Measurements from ENCODE around the gene SIT1. TPM values are rescaled to one million over a fixed set of nuclear protein-coding genes. Genes with fewer than 3 reads are reported as not detected.
A peak's percentile ranks its signal among the peaks of the same experiment; 100 is the strongest.

The SIT1 gene
- not detected in 2 replicates for total RNA-seq
- polyA plus RNA-seq, result 0.21 and 0.46 TPM in 2 replicates

- Histone ChIP-seq H3K4me3 (no peak within 1 kb of the TSS), H3K4me1 (ENCODE audit: low read depth) (peaks cover 8% of the 10 kb centered on the region), H3K36me3 (no peaks in the 10 kb centered on the region), H3K27me3 (no peaks in the 10 kb centered on the region), H3K9me3 (ENCODE audit: low read depth) (no peaks in the 10 kb centered on the region), H3K27ac (no peak within 1 kb of the TSS)
- no peak for TF ChIP-seq CTCF (IDR thresholded peaks at IDR 0.05; ENCODE audit: low read depth, low read length)
- no peak for DNase-seq (ENCODE audit: low read depth in 1 of 2, low spot score in 1 of 2)
Observed at GRCh38 chr9:35650341-35651158, at the start of gene SIT1. Gene SIT1 (minus strand): TSS chr9:35650931. CDS start chr9:35650853, 78 bp downstream.

GRCh38 chr9:35700031-35700430 is 49.3 kb upstream of the SIT1 start:
- H3K36me3 ChIP-seq, result peaks cover 76% of the 10 kb centered on the region
- no peak for TF ChIP-seq CTCF (IDR thresholded peaks at IDR 0.05; ENCODE audit: low read depth, low read length)

GRCh38 chr9:35698231-35698630 is 47.5 kb upstream of the SIT1 start:
- H3K4me3 ChIP-seq, result no peak overlapping the region
- H3K9me3 ChIP-seq (ENCODE audit: low read depth), result no peaks in the 10 kb centered on the region
- no peak overlapping the region for H3K27ac ChIP-seq
- no peak for TF ChIP-seq CTCF (IDR thresholded peaks at IDR 0.05; ENCODE audit: low read depth, low read length)
- no peaks in the 10 kb centered on the region for H3K4me1 ChIP-seq (ENCODE audit: low read depth)
- no peaks in the 10 kb centered on the region for H3K27me3 ChIP-seq
- peaks cover 62% of the 10 kb centered on the region for H3K36me3 ChIP-seq
- DNase-seq (ENCODE audit: low read depth in 1 of 2, low spot score in 1 of 2), result no peak

More at GRCh38 chr9:35700031-35700430, 49.3 kb upstream of the SIT1 start:
- H3K4me3 ChIP-seq, result no peak overlapping the region
- no peaks in the 10 kb centered on the region for H3K27me3 ChIP-seq
- DNase-seq (ENCODE audit: low read depth in 1 of 2, low spot score in 1 of 2), result no peak
- H3K4me1 ChIP-seq (ENCODE audit: low read depth), result no peaks in the 10 kb centered on the region
- H3K9me3 ChIP-seq (ENCODE audit: low read depth), result no peaks in the 10 kb centered on the region
- H3K27ac ChIP-seq, result no peak overlapping the region

- no peak for DNase-seq (ENCODE audit: low read depth in 1 of 2, low spot score in 1 of 2)
- Histone ChIP-seq H3K4me1 (ENCODE audit: low read depth) (no peaks in the 10 kb centered on the region), H3K36me3 (peaks cover 55% of the 10 kb centered on the region), H3K4me3 (no peak overlapping the region), H3K27ac (peak overlapping the region; percentile 58), H3K27me3 (no peaks in the 10 kb centered on the region), H3K9me3 (ENCODE audit: low read depth) (no peaks in the 10 kb centered on the region)
- TF ChIP-seq CTCF (IDR thresholded peaks at IDR 0.05; ENCODE audit: low read depth, low read length), result no peak
Observed at GRCh38 chr9:35697486-35697885, 46.8 kb upstream of the SIT1 start.

GRCh38 chr9:35696520-35697215 is 45.9 kb upstream of the SIT1 start:
- DNase-seq (ENCODE audit: low read depth in 1 of 2, low spot score in 1 of 2), result peak; percentile 65 to 73
- Histone ChIP-seq H3K36me3 (peaks cover 48% of the 10 kb centered on the region), H3K27ac (peak overlapping the region; percentile 58), H3K27me3 (no peaks in the 10 kb centered on the region), H3K4me1 (ENCODE audit: low read depth) (no peaks in the 10 kb centered on the region), H3K4me3 (no peak overlapping the region), H3K9me3 (ENCODE audit: low read depth) (no peaks in the 10 kb centered on the region)
- TF ChIP-seq CTCF (IDR thresholded peaks at IDR 0.05; ENCODE audit: low read depth, low read length), result peak; percentile 94

All from cardiac muscle cell (in vitro differentiated cells and primary cell).